Astrocyte of the spinal cord (primary cell): ENCODE measurements around the gene BAZ1B.

Experiments
- DNase-seq: peaks from one replicate; pipeline ENCODE4 v3.0.0; 2011; ENCODE audit warnings: low read depth, low spot score
- H3K4me3 ChIP-seq: 2 replicates; pipeline ENCODE4 v1.5.1; 2011; ENCODE audit warnings: low read depth, mild to moderate bottlenecking, low read length, moderate library complexity
- in situ Hi-C: cut with HindIII; loops from 2 replicates; pipeline ENCODE4 v1.10.0; 2017; ENCODE audit warnings: low sequenced_read_pairs
- TF ChIP-seq, protein P1 (sequence below): IDR thresholded peaks from 2 replicates; pipeline ENCODE4 v1.5.1; 2012; ENCODE audit warnings: low read depth, mild to moderate bottlenecking, low read length, inconsistent platforms

The BAZ1B gene

DNA sequence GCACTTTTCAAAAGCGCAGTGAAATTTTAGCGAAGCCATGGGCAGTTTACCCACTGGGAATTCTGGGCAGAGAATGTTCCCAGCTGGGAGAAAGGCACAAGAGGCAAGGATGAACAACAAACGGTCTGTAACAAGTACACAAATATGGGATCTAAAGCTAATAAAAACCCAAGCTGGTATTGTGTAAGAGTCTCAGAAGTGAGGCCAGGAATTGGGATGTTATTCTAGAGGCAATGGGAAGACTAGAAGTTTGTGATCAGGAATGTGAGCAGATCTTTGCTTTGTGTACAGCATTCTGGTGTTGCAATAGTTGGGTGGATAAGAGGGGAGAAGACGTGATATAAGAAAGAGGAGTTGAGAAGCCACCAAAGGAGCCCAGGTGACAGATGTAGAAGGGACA lies 73.5 kb downstream of the BAZ1B start:
- no peak overlapping the region for H3K4me3 ChIP-seq
- in situ Hi-C loops: no loop called here
- TF ChIP-seq, protein P1, sequence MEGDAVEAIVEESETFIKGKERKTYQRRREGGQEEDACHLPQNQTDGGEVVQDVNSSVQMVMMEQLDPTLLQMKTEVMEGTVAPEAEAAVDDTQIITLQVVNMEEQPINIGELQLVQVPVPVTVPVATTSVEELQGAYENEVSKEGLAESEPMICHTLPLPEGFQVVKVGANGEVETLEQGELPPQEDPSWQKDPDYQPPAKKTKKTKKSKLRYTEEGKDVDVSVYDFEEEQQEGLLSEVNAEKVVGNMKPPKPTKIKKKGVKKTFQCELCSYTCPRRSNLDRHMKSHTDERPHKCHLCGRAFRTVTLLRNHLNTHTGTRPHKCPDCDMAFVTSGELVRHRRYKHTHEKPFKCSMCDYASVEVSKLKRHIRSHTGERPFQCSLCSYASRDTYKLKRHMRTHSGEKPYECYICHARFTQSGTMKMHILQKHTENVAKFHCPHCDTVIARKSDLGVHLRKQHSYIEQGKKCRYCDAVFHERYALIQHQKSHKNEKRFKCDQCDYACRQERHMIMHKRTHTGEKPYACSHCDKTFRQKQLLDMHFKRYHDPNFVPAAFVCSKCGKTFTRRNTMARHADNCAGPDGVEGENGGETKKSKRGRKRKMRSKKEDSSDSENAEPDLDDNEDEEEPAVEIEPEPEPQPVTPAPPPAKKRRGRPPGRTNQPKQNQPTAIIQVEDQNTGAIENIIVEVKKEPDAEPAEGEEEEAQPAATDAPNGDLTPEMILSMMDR: no peak
- DNase-seq: no peak

DNA sequence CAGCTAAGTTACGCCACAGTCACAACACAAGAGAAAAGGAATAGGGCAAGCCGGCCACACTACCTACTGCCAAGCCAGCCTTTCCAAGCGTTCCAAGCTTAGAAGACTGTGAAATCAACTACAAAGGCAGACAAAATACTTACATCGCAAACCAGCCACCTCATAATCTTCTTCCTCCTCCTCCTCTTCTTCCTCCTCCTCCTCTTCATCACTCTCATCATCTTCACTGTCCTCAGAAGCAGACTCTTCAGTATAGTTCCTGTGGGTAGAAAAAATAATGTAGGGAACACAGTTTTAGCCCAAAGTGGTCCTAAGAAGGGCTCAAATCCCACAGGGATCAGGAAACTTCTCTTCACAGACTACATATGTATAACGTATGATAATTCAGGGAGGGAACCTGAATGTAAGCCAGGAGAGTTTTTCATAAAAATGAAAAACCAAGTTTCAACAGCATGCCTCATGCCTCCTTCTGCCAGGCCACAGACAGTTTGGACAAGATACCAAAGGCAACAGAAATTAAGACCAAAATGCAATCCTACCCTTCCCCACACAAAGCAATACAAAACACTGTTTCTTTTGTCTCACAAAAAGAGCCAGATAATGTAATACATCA lies 74.9 kb downstream of the BAZ1B start:
- no peak for DNase-seq
- in situ Hi-C loops: no loop called here
- H3K4me3 ChIP-seq: no peak overlapping the region
- TF ChIP-seq, protein P1: no peak

DNA sequence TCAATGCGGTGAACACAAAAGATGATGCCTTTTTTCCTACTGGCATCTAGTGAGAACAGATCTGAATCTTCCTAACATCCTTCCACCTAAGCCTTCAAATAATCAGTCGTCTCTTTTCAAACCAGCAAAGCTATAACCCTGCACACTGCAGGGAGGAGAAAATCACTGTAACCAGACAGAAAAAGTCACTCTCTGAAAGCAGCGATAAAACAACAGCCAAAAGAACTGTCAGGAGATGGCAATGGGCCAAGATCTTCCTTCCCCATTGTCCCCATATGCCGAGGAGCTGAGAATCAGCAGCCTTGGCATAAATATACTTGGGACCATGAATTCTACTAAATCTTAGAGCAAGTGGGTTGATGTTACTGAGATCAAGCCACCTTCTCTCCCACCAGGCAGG lies 75.4 kb downstream of the BAZ1B start:
- DNase-seq: no peak
- H3K4me3 ChIP-seq: no peak overlapping the region
- in situ Hi-C loops: no loop called here
- TF ChIP-seq, protein P1: no peak

DNA sequence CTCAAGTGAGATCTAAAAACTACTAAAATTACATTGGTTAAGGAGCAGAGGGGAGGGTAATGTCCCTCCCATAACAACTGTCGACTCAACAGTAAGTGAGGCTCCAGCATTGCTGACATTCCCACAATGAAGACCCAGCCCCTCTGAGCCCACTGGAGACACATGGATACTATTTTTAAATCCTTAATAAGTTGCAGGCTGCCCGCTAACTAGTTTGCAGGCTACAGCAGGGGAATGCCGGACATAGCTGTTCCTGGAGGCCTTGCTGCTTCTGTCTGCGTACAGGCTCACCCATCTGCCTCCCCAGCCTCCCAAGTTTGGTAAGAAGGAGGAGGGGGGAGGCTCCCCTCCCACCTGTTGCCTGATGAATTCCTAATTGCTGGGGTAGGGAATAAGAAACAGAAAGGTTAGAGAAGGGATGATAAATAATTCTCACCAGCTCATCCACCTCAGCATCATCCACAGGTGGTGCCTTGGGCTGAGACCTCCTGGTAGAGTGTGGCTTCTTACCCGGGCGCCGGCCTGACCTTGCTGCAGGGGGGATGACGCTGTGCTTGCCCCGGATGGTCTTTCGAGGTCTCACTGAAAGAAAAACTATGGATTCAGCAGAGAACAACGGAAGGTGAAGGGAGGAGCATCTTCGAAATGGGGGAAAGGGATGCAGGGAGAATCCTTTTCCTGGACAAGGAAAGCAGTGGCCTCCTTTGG lies 78.4 kb downstream of the BAZ1B start:
- in situ Hi-C loops: no loop called here
- no peak for DNase-seq
- H3K4me3 ChIP-seq: no peak overlapping the region
- TF ChIP-seq, protein P1: no peak

DNA sequence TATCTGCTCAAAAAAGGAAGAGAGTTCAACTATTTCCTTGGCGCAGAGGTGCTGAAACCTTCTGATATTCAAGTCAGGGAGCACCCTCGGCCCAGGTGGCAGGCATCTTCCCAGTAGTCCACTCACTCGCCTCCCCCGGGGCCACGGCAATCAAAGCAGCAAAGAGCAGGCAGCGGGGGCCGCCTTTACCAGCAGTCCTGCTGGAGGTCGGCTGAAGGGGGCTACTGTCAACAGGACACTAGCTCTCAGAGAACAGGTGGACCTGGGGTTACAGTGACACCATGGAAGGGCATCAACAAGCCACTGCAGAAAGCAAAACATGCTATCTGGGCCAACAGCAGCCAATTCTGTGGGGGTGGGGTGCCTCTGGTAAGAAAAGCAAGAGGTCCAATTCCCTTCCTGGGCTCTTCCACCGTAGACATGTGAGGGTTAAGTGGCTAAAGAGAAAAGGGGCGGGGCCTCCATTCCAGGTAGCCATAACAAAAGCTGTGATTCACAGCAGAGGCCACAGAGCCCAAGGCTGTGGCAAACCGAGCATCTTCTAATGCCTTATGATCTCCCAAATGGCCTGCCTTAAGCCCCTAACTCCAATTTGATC lies 79.1 kb downstream of the BAZ1B start:
- DNase-seq: no peak
- in situ Hi-C loops: no loop called here
- TF ChIP-seq, protein P1: no peak
- no peak overlapping the region for H3K4me3 ChIP-seq

DNA sequence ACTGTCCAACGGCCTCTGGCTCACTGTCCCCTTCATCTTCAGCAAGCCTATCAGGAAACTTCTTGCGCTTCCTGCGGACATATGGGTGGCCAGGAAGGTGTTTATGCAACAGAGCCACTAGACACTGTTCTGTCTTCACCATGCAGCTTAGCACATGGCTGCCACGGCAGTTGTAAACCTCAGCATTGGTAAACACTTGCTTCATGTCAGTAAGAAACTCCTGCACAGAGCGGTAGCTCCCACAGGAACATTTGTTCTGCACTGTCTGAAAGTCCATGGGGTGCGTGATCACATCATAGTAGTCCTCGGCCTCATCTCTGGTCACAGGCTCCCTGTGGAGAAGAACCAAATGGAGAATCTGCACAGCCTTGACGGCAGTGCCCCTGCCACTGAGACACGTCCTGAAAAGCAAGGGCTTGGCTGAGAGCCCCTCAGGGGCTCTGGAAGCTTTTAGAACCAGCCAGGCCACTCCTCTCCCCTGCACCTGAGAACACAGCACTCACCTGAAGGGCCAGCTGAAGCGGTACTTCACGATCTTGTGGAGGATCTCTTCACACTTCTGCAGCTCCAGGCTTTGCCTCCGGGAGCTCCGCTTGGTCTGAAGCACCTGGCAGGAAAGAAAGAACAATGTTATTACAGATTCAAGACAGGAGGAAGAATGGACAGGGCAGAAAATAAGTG lies 79.7 kb downstream of the BAZ1B start:
- no peak for DNase-seq
- TF ChIP-seq, protein P1: no peak
- in situ Hi-C loops: no loop called here
- no peak overlapping the region for H3K4me3 ChIP-seq
